Esophagus squamous epithelium (tissue), 4 donors: ENCODE data around the gene CKLF.

Experiments
- POLR2A ChIP-seq, 4 donors: fragments of 450-650 bp; IDR thresholded peaks; one replicate each; pipeline ENCODE4 v1.6.1; 2017; ENCODE audit warnings: antibody characterized with exemption in 4 of 4, mild to moderate bottlenecking in 4 of 4, moderate library complexity in 3 of 4
- TF ChIP-seq, protein P1 (sequence below), 6 experiments: fragments of 450-650 bp in 4 of 6; fragments of 200-600 bp in 2 of 6; sonication (generic) in 2 of 6; IDR thresholded peaks; one replicate each; pipeline ENCODE4 v1.5.1; 2016 to 2019; ENCODE audit warnings: antibody characterized with exemption in 6 of 6, mild to moderate bottlenecking in 4 of 6, moderate library complexity in 4 of 6

DNA sequence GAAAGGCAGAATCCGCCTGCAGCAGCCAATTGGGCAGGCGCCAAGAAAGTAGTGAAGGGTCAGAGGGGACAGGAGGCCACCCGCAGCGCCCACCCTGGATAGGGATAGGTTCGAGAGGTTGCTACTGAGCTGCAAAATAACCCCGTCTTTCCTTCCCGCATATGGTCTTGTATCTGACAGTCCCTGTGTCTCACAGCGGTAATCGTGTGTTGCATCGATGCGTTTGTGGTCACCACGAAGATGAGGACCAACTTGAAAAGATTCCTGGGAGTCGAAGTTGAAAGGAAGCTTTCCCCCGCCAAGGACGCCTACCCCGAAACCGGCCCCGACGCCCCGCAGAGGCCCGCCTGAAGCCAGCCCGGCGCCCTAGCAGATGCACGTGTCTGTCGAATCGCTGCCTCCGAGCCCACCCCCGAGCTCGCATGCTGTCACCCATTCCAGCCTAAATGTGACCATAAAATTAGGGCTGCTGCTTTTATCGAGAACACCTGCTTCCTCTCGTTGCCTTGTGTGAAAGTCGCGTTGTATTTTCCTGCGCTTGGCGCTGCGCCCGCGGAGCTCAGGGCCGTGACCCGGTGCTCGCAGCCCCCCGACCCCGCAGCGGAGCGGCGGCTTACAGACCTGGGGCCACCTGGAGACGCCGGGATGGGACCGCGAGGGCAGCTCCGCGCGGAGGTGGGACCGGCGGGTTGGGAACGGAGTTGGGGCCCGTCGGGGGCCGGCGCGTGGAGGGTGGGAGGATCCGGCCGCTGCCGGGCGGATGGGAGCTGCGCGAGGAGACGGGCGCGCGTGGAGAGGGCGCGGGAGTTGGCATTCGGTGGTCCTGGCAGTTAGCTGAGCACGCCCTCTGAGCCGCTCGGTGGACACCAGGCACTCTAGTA, 26.5 kb downstream of the CKLF start, which contains the start of gene CMTM2:
- TF ChIP-seq, protein P1, sequence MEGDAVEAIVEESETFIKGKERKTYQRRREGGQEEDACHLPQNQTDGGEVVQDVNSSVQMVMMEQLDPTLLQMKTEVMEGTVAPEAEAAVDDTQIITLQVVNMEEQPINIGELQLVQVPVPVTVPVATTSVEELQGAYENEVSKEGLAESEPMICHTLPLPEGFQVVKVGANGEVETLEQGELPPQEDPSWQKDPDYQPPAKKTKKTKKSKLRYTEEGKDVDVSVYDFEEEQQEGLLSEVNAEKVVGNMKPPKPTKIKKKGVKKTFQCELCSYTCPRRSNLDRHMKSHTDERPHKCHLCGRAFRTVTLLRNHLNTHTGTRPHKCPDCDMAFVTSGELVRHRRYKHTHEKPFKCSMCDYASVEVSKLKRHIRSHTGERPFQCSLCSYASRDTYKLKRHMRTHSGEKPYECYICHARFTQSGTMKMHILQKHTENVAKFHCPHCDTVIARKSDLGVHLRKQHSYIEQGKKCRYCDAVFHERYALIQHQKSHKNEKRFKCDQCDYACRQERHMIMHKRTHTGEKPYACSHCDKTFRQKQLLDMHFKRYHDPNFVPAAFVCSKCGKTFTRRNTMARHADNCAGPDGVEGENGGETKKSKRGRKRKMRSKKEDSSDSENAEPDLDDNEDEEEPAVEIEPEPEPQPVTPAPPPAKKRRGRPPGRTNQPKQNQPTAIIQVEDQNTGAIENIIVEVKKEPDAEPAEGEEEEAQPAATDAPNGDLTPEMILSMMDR (IDR thresholded peaks at IDR 0.05) = no peak
- no peak for TF ChIP-seq POLR2A (IDR thresholded peaks at IDR 0.05)
